Measurements from ENCODE around the gene LDLRAD4. TPM values are rescaled to one million over a fixed set of nuclear protein-coding genes. Genes with fewer than 3 reads are reported as not detected.

LDLRAD4 gene
- total RNA-seq, 1 donor from 2014 or later, result 20.4 TPM

- Mint-ChIP-seq H3K36me3 (ENCODE audit: unreplicated experiment) (no peaks in the 10 kb centered on the region), H3K27me3 (ENCODE audit: unreplicated experiment) (peaks cover 21% of the 10 kb centered on the region), H3K4me1 (ENCODE audit: unreplicated experiment) (peaks cover 28% of the 10 kb centered on the region), H3K27ac (ENCODE audit: unreplicated experiment) (no peak overlapping the region), H3K9me3 (ENCODE audit: unreplicated experiment) (no peaks in the 10 kb centered on the region), H3K4me3 (ENCODE audit: unreplicated experiment) (no peak overlapping the region)
- DNase-seq (ENCODE audit: extremely low spot score, unreplicated experiment), result no peak
- no peak for TF ChIP-seq CTCF (IDR thresholded peaks at IDR 0.05)
Measured at GRCh38 chr18:13225261-13225660, 6.7 kb downstream of the LDLRAD4 start.

- Mint-ChIP-seq H3K27me3 (ENCODE audit: unreplicated experiment) (peaks cover 8% of the 10 kb centered on the region), H3K4me1 (ENCODE audit: unreplicated experiment) (peaks cover 14% of the 10 kb centered on the region), H3K27ac (ENCODE audit: unreplicated experiment) (no peak overlapping the region), H3K36me3 (ENCODE audit: unreplicated experiment) (no peaks in the 10 kb centered on the region), H3K9me3 (ENCODE audit: unreplicated experiment) (no peaks in the 10 kb centered on the region), H3K4me3 (ENCODE audit: unreplicated experiment) (no peak overlapping the region)
- no peak for TF ChIP-seq CTCF (IDR thresholded peaks at IDR 0.05)
- DNase-seq (ENCODE audit: extremely low spot score, unreplicated experiment), result no peak
Measured at GRCh38 chr18:13226533-13227144, 8.1 kb downstream of the LDLRAD4 start.

GRCh38 chr18:13227910-13228309 lies 9.3 kb downstream of the LDLRAD4 start:
- Mint-ChIP-seq H3K27me3 (ENCODE audit: unreplicated experiment) (no peaks in the 10 kb centered on the region), H3K36me3 (ENCODE audit: unreplicated experiment) (no peaks in the 10 kb centered on the region), H3K4me1 (ENCODE audit: unreplicated experiment) (peaks cover 2% of the 10 kb centered on the region), H3K4me3 (ENCODE audit: unreplicated experiment) (no peak overlapping the region), H3K27ac (ENCODE audit: unreplicated experiment) (no peak overlapping the region), H3K9me3 (ENCODE audit: unreplicated experiment) (no peaks in the 10 kb centered on the region)
- no peak for TF ChIP-seq CTCF (IDR thresholded peaks at IDR 0.05)
- peak; percentile 60 for DNase-seq (ENCODE audit: extremely low spot score, unreplicated experiment)

- H3K9me3 Mint-ChIP-seq (ENCODE audit: unreplicated experiment), result no peaks in the 10 kb centered on the region
- no peaks in the 10 kb centered on the region for H3K4me1 Mint-ChIP-seq (ENCODE audit: unreplicated experiment)
- peak; percentile 76 for DNase-seq (ENCODE audit: extremely low spot score, unreplicated experiment)
- H3K27ac Mint-ChIP-seq (ENCODE audit: unreplicated experiment), result no peak overlapping the region
- no peaks in the 10 kb centered on the region for H3K27me3 Mint-ChIP-seq (ENCODE audit: unreplicated experiment)
- no peaks in the 10 kb centered on the region for H3K36me3 Mint-ChIP-seq (ENCODE audit: unreplicated experiment)
- no peak overlapping the region for H3K4me3 Mint-ChIP-seq (ENCODE audit: unreplicated experiment)
- TF ChIP-seq CTCF (IDR thresholded peaks at IDR 0.05), result no peak
Measured at GRCh38 chr18:13229001-13229671, 10.6 kb downstream of the LDLRAD4 start.

GRCh38 chr18:13231151-13231550 lies 12.6 kb downstream of the LDLRAD4 start:
- peaks cover 8% of the 10 kb centered on the region for H3K27me3 Mint-ChIP-seq (ENCODE audit: unreplicated experiment)
- no peaks in the 10 kb centered on the region for H3K9me3 Mint-ChIP-seq (ENCODE audit: unreplicated experiment)
- H3K4me1 Mint-ChIP-seq (ENCODE audit: unreplicated experiment), result peaks cover 1% of the 10 kb centered on the region
- H3K27ac Mint-ChIP-seq (ENCODE audit: unreplicated experiment), result no peak overlapping the region
- no peak for TF ChIP-seq CTCF (IDR thresholded peaks at IDR 0.05)
- H3K36me3 Mint-ChIP-seq (ENCODE audit: unreplicated experiment), result no peaks in the 10 kb centered on the region
- DNase-seq (ENCODE audit: extremely low spot score, unreplicated experiment), result peak; percentile 79
- H3K4me3 Mint-ChIP-seq (ENCODE audit: unreplicated experiment), result no peak overlapping the region
